ENCODE results near the gene RBBP6. TPM values are rescaled to one million over a fixed set of nuclear protein-coding genes. Genes with fewer than 3 reads are reported as not detected.
A peak's percentile ranks its signal among the peaks of the same experiment; 100 is the strongest.

The RBBP6 gene
- polyA plus RNA-seq, 1 donor from 2014 or later: 31.5 TPM

GRCh38 chr16:24537474-24538337 lies 1.7 kb upstream of the RBBP6 start:
- no peaks in the 10 kb centered on the region for H3K36me3 Mint-ChIP-seq
- H3K27me3 Mint-ChIP-seq: no peaks in the 10 kb centered on the region
- H3K4me3 Mint-ChIP-seq: peak overlapping the region; percentile 38 to 100 (median 68)
- peaks cover 14 to 23% (median 16%) of the 10 kb centered on the region in 3 donors for H3K4me1 Mint-ChIP-seq
- peak overlapping the region in 1 of 3 donors; percentile 30 for H3K27ac Mint-ChIP-seq
- no peaks in the 10 kb centered on the region for H3K9me3 Mint-ChIP-seq

GRCh38 chr16:24538756-24539294 lies 541 bp upstream of the RBBP6 start:
- no peaks in the 10 kb centered on the region for H3K27me3 Mint-ChIP-seq
- H3K27ac Mint-ChIP-seq: peak overlapping the region; percentile 100
- peak overlapping the region; percentile 100 for H3K4me3 Mint-ChIP-seq
- no peaks in the 10 kb centered on the region for H3K9me3 Mint-ChIP-seq
- H3K4me1 Mint-ChIP-seq: peaks cover 22 to 30% (median 25%) of the 10 kb centered on the region in 3 donors
- H3K36me3 Mint-ChIP-seq: no peaks in the 10 kb centered on the region

DNA sequence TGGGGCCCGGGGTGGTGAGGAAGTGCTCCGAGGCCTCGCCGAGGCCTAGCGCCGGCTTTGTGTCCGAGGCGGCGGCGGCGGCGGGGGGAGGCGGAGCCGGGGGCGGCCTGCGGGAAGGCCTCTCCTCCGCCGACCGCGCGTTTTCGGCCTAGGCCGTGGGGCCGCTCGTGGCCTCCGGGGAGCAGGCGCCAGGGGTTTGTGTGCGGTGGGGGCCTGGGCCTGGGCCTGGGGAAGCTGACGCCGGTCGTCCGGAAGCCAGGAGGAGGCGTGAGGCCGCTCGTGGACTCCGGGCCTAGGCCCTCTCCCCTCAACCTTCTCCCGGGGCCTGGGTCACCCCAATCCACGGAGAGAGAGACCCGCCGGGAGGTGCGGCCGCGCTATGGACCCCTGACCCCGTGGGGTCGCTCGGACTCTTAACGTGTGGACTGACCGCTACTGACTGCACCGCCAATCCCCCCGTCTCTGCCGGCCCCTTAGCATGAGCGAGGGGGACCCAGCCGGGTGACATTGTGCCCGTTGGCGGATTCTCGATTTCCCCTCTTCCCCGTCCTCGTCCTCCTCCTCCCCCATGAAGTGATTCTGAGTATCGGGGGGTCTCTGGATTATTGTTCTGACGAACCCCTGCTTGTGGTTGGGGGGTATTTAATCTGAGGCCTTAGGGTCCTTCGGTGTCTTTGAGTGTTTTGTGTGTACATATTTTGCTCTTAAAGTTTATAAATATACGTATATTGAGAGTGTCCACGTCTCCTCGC lies 660 bp downstream of the RBBP6 start:
- Mint-ChIP-seq H3K27ac (peak overlapping the region; percentile 94 to 100 (median 100)), H3K4me3 (peak overlapping the region; percentile 99 to 100 (median 100)), H3K36me3 (no peaks in the 10 kb centered on the region), H3K4me1 (peaks cover 31 to 42% (median 34%) of the 10 kb centered on the region in 3 donors), H3K9me3 (no peaks in the 10 kb centered on the region), H3K27me3 (no peaks in the 10 kb centered on the region)

DNA sequence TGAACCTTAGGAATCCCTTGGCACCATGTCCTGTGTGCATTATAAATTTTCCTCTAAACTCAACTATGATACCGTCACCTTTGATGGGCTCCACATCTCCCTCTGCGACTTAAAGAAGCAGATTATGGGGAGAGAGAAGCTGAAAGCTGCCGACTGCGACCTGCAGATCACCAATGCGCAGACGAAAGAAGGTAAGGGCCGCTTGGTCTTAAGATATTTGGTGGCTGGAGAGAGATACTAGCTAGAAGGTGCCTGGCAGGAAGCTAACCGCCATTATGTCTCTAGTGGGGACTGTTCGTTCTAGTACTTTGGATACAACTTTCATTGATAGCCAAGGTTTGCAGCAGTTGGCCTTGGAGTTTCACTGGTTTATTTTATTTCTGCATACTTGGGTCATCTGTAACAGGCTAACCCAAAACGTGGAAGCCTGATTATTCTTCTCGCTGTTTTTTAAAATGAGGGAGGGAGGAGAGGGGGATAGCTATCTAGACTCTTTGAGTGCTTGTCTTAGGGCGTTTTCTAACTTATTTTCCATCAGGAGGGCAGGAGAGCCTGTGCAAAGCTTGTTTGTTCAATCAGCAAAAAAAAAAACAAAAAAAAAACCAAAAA lies 1.3 kb downstream of the RBBP6 start:
- no peaks in the 10 kb centered on the region for H3K27me3 Mint-ChIP-seq
- H3K4me1 Mint-ChIP-seq: peaks cover 35 to 48% (median 38%) of the 10 kb centered on the region in 3 donors
- peak overlapping the region; percentile 90 to 100 (median 94) for H3K27ac Mint-ChIP-seq
- H3K9me3 Mint-ChIP-seq: no peaks in the 10 kb centered on the region
- H3K36me3 Mint-ChIP-seq: peaks cover 2% of the 10 kb centered on the region
- peak overlapping the region; percentile 99 to 100 (median 100) for H3K4me3 Mint-ChIP-seq

DNA sequence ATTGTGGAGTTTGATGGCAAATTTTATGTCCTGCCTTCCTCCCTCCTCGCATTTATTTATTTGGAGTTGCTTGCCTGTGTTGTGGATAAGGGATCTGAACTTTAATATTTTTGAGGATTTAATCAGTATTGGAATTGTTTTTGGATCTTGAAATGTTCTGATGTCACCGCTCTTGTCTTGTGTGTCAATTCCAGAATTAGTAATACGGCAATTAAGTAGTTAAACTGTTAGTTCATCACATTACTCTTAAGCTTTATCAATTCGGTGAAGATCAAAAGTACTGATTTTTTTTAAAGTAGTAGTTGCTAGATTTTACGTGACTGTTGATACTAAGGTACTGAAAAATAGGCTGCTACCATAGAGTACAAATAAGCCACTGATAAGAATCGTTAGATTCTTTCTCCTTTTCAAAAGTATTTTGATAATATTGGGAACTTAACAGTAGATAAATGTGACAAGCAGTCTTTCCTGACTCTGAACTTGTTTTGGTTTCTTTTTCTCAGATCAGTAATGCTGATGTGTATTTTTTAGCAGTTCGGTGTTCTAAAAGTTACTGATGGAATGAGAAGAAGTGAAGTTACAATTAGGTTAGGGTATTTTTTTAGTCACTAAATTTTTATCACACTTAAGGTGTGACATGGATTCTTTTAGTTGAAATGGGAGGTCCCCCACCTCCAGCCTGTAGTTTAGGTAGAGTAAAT lies 2.0 kb downstream of the RBBP6 start:
- Mint-ChIP-seq H3K36me3 (peaks cover 2% of the 10 kb centered on the region), H3K27ac (peak overlapping the region; percentile 73 to 94 (median 90)), H3K4me3 (peak overlapping the region; percentile 99 to 100 (median 100)), H3K27me3 (no peaks in the 10 kb centered on the region), H3K9me3 (no peaks in the 10 kb centered on the region), H3K4me1 (peaks cover 35 to 50% (median 39%) of the 10 kb centered on the region in 3 donors)

- peak overlapping the region; percentile 29 to 100 (median 47) for H3K4me3 Mint-ChIP-seq
- H3K4me1 Mint-ChIP-seq: peaks cover 40 to 51% (median 41%) of the 10 kb centered on the region in 3 donors
- H3K27ac Mint-ChIP-seq: peak overlapping the region in 1 of 3 donors; percentile 67
- no peaks in the 10 kb centered on the region for H3K9me3 Mint-ChIP-seq
- no peaks in the 10 kb centered on the region for H3K27me3 Mint-ChIP-seq
- H3K36me3 Mint-ChIP-seq: peaks cover 4% of the 10 kb centered on the region
Measured at GRCh38 chr16:24543949-24544348, 4.6 kb downstream of the RBBP6 start.

- Mint-ChIP-seq H3K9me3 (no peaks in the 10 kb centered on the region), H3K4me3 (peak overlapping the region in 2 of 4 donors; percentile 37 to 75), H3K4me1 (peaks cover 39 to 53% (median 45%) of the 10 kb centered on the region in 3 donors), H3K27me3 (no peaks in the 10 kb centered on the region), H3K36me3 (peaks cover 4% of the 10 kb centered on the region), H3K27ac (peak overlapping the region in 2 of 3 donors; percentile 11 to 28)
Measured at GRCh38 chr16:24544640-24545039, 5.3 kb downstream of the RBBP6 start.

DNA sequence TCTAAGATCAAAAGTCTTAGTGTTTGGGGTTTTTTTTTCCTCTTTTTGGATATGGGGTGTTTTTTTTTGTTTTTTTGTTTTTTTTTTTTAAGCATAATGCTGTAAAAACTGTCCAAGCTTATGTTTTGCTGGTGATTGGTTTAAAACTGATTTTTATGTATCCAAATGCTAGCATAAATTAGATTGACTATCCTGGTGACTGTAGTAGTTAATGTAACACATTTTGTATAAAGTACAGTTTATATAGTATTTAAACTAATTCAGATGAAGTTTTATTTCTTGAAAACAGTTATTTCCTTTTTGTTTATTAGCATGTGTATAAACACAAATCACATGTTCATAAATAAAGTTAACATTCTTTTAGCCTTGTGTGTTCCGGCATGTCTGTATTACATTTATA lies 10.9 kb downstream of the RBBP6 start:
- H3K27ac Mint-ChIP-seq: no peak overlapping the region
- H3K36me3 Mint-ChIP-seq: peaks cover 4% of the 10 kb centered on the region
- H3K4me3 Mint-ChIP-seq: no peak overlapping the region
- H3K9me3 Mint-ChIP-seq: no peaks in the 10 kb centered on the region
- peaks cover 8 to 27% (median 15%) of the 10 kb centered on the region in 3 donors for H3K4me1 Mint-ChIP-seq
- no peaks in the 10 kb centered on the region for H3K27me3 Mint-ChIP-seq

- no peak overlapping the region for H3K4me3 Mint-ChIP-seq
- H3K36me3 Mint-ChIP-seq: no peaks in the 10 kb centered on the region
- no peak overlapping the region for H3K27ac Mint-ChIP-seq
- no peaks in the 10 kb centered on the region for H3K27me3 Mint-ChIP-seq
- H3K9me3 Mint-ChIP-seq: no peaks in the 10 kb centered on the region
- peaks cover 0 to 17% (median 6%) of the 10 kb centered on the region in 3 donors for H3K4me1 Mint-ChIP-seq
Measured at GRCh38 chr16:24552705-24553246, 13.4 kb downstream of the RBBP6 start.

DNA sequence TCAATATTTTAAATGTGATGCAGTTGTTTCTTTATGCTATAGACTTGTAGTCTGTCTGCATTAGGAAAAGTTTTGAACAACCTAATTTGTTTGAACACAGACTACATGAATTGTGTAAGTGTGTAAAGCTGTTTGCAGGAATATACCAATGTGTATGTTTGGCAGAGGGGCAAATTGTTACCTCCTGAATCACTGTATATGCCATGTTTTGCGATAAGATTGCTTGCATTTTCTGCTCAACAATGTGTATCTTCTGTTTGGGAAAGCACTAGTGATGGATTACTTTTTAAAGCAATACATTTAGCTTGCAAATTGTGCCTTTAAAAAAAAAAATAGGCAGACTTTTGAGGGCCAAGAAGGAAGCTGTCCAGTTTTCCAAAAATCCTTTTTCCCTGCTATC lies 14.6 kb downstream of the RBBP6 start:
- H3K36me3 Mint-ChIP-seq: no peaks in the 10 kb centered on the region
- no peak overlapping the region for H3K27ac Mint-ChIP-seq
- H3K4me1 Mint-ChIP-seq: peaks cover 0 to 17% (median 7%) of the 10 kb centered on the region in 3 donors
- no peak overlapping the region for H3K4me3 Mint-ChIP-seq
- H3K27me3 Mint-ChIP-seq: no peaks in the 10 kb centered on the region
- no peaks in the 10 kb centered on the region for H3K9me3 Mint-ChIP-seq

GRCh38 chr16:24555346-24555872 lies 16.0 kb downstream of the RBBP6 start:
- peaks cover 2% of the 10 kb centered on the region for H3K36me3 Mint-ChIP-seq

DNA sequence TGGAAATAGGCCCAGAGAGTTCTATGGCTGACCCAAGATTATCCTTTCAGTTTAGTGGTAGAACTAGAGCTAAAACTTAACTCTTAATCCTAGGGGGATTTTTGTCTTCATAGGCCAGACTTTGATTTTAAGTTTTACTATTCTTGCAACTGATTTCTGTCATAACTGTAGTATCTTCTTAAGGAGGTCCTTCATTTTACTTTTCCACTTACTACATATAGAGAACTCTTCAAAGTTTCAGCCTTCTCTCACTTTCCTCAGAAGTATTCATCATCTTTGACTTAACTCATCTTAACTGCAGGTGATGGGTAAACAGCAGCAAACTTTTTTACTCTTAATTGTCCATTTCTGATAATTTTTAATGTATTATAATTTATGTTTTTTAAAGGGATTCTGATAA lies 23.4 kb downstream of the RBBP6 start:
- no peaks in the 10 kb centered on the region for H3K27me3 Mint-ChIP-seq
- no peak overlapping the region for H3K4me3 Mint-ChIP-seq
- no peak overlapping the region for H3K27ac Mint-ChIP-seq
- peaks cover 18% of the 10 kb centered on the region for H3K36me3 Mint-ChIP-seq
- no peaks in the 10 kb centered on the region for H3K9me3 Mint-ChIP-seq
- H3K4me1 Mint-ChIP-seq: peaks cover 0 to under 1% (median 0%) of the 10 kb centered on the region in 3 donors

More at GRCh38 chr16:24555346-24555872, 16.0 kb downstream of the RBBP6 start:
- H3K27ac Mint-ChIP-seq: no peak overlapping the region
- H3K4me3 Mint-ChIP-seq: no peak overlapping the region
- H3K27me3 Mint-ChIP-seq: no peaks in the 10 kb centered on the region
- peaks cover 0 to 4% (median 2%) of the 10 kb centered on the region in 3 donors for H3K4me1 Mint-ChIP-seq
- no peaks in the 10 kb centered on the region for H3K9me3 Mint-ChIP-seq

GRCh38 chr16:24568392-24568791 lies 29.0 kb downstream of the RBBP6 start:
- H3K27ac Mint-ChIP-seq: no peak overlapping the region
- peaks cover 48% of the 10 kb centered on the region for H3K36me3 Mint-ChIP-seq
- no peaks in the 10 kb centered on the region for H3K27me3 Mint-ChIP-seq
- H3K4me3 Mint-ChIP-seq: no peak overlapping the region
- H3K4me1 Mint-ChIP-seq: peaks cover 0 to 2% (median 0%) of the 10 kb centered on the region in 3 donors
- peaks cover 2 to 23% (median 8%) of the 10 kb centered on the region in 3 donors for H3K9me3 Mint-ChIP-seq

Data from IgD-negative memory B cell (primary cell).